Measurements from ENCODE around the gene CLEC2A.

GRCh38 chr12:9881988-9882387, 50.2 kb downstream of the CLEC2A start:
- TF ChIP-seq EZH2phosphoT487 (IDR thresholded peaks at IDR 0.05; ENCODE audit: unreplicated experiment) (no peak), CTCF (conservative IDR thresholded peaks at IDR 0.05; ENCODE audit: low read depth in 2 of 2) (no peak), EZH2 (IDR thresholded peaks at IDR 0.05; ENCODE audit: low read depth, unreplicated experiment) (no peak), POLR2AphosphoS5 (IDR thresholded peaks at IDR 0.05; ENCODE audit: low read depth) (no peak), CREB1 (CRISPR knock-in tag; IDR thresholded peaks at IDR 0.05; ENCODE audit: low read depth) (no peak)
